BLaER1 (cell line): ENCODE results near the gene SDK1.

Experiments used
- H3K27ac ChIP-seq: shearing (Covaris generic); formaldehyde crosslinking; 2 replicates; pipeline ENCODE4 v1.8.1; 2022
- H3K27me3 ChIP-seq: shearing (Covaris generic); formaldehyde crosslinking; 2 replicates; pipeline ENCODE4 v1.8.1; 2022
- H3K36me3 ChIP-seq: shearing (Covaris generic); formaldehyde crosslinking; 2 replicates; pipeline ENCODE4 v1.8.1; 2022
- H3K4me1 ChIP-seq: shearing (Covaris generic); formaldehyde crosslinking; 2 replicates; pipeline ENCODE4 v1.8.1; 2022
- H3K4me2 ChIP-seq: shearing (Covaris generic); formaldehyde crosslinking; 2 replicates; pipeline ENCODE4 v1.8.1; 2022
- H3K4me3 ChIP-seq: shearing (Covaris generic); formaldehyde crosslinking; 2 replicates; pipeline ENCODE4 v1.8.1; 2022
- H3K9ac ChIP-seq: shearing (Covaris generic); formaldehyde crosslinking; 2 replicates; pipeline ENCODE4 v1.8.1; 2022
- H3K9me3 ChIP-seq: shearing (Covaris generic); formaldehyde crosslinking; 2 replicates; pipeline ENCODE4 v1.8.1; 2022
- H4K20me1 ChIP-seq: shearing (Covaris generic); formaldehyde crosslinking; 2 replicates; pipeline ENCODE4 v1.8.1; 2022
- Cebpa-rat ChIP-seq: shearing (Covaris generic); IDR thresholded peaks from 2 replicates; pipeline ENCODE4 v1.8.1; 2022

SDK1 gene

GRCh38 chr7:4042402-4043045, 741.5 kb downstream of the SDK1 start:
- TF ChIP-seq Cebpa-rat, result no peak
- peaks cover 62% of the 10 kb centered on the region for H3K4me1 ChIP-seq
- no peaks in the 10 kb centered on the region for H3K27me3 ChIP-seq
- peak overlapping the region; percentile 9; the same call in 1 of the 2 replicates for H3K27ac ChIP-seq
- peak overlapping the region; percentile 59 for H3K4me2 ChIP-seq
- no peaks in the 10 kb centered on the region for H4K20me1 ChIP-seq
- no peak overlapping the region for H3K9ac ChIP-seq
- H3K9me3 ChIP-seq, result peaks cover 15% of the 10 kb centered on the region
- no peak overlapping the region for H3K4me3 ChIP-seq
- H3K36me3 ChIP-seq, result no peaks in the 10 kb centered on the region

DNA sequence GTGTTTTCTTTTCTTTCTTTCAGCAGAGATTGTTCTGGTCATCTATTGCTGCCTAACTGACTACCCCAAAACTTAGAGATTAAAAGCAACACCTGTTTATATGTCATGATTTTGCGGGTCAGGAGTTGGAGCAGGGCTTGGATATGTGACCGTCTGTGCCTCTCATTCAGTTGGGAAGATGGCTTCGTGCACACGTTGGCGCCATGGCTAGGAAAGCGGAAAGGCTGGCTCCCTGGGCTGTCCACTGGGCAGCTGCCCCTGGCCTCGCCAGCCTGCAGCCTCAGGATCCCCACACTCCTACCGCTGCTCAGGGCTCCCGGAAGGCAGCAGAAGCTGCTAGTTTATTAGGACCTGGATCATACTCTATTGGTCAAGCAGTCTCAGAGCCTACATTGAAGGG, 742.9 kb downstream of the SDK1 start:
- Histone ChIP-seq H3K4me2 (peak overlapping the region; percentile 59), H3K4me3 (no peak overlapping the region), H3K9me3 (peaks cover 15% of the 10 kb centered on the region), H4K20me1 (no peaks in the 10 kb centered on the region), H3K27ac (0 out of 2 replicates have a peak overlapping the region, but pooled peaks have one; percentile 38), H3K4me1 (peaks cover 50% of the 10 kb centered on the region), H3K9ac (no peak overlapping the region), H3K36me3 (no peaks in the 10 kb centered on the region), H3K27me3 (no peaks in the 10 kb centered on the region)
- no peak for TF ChIP-seq Cebpa-rat

DNA sequence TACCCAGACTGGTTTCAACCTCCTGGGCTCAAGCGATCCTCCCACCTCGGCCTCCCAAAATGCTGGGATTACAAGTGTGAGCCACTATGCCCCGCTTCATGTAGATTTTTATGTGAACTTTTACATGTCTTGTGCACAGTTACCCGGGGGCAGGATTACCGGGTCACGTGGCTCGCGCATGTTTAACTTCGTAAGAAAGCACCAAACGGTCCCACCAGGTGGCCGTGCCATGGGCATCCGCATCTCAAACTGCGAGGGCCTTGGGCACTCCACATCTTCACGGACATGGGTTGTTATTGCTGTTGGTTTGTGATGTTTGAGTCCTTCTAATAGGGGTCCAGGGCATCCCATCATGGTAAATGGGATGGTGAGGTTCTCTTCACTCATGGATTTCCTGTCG, 744.4 kb downstream of the SDK1 start:
- Histone ChIP-seq H3K4me1 (peaks cover 50% of the 10 kb centered on the region), H3K9me3 (peaks cover 10% of the 10 kb centered on the region), H3K36me3 (no peaks in the 10 kb centered on the region), H3K9ac (no peak overlapping the region), H4K20me1 (no peaks in the 10 kb centered on the region), H3K27me3 (no peaks in the 10 kb centered on the region), H3K4me3 (no peak overlapping the region), H3K4me2 (peak overlapping the region; percentile 59), H3K27ac (no peak overlapping the region; the same call in 1 of the 2 replicates)
- no peak for TF ChIP-seq Cebpa-rat

DNA sequence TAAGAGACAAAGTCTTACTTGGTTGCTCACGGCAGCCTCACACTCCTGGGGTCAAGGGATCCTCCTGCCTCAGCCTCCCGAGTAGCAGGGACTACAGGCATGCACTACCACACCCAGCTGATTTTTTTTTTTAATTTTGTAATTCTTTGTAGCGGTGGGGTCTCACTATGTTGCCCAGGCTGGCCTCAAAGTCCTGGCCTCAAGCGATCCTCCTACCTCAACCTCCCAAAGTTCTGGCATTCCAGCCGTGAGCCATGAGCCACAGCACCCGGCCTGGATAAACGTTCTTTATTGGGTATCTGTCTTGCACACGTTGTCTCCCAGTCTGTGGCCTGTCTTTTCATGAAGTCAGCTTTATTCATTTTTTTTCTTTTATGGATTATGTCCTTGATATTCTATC, 744.9 kb downstream of the SDK1 start:
- no peak overlapping the region for H3K4me3 ChIP-seq
- no peaks in the 10 kb centered on the region for H3K36me3 ChIP-seq
- H3K27ac ChIP-seq, result no peak overlapping the region
- peaks cover 5% of the 10 kb centered on the region; the same call in 1 of the 2 replicates for H3K9me3 ChIP-seq
- H3K4me2 ChIP-seq, result no peak overlapping the region
- H3K4me1 ChIP-seq, result peaks cover 46% of the 10 kb centered on the region
- TF ChIP-seq Cebpa-rat, result no peak
- H3K27me3 ChIP-seq, result no peaks in the 10 kb centered on the region
- no peaks in the 10 kb centered on the region for H4K20me1 ChIP-seq
- H3K9ac ChIP-seq, result no peak overlapping the region

DNA sequence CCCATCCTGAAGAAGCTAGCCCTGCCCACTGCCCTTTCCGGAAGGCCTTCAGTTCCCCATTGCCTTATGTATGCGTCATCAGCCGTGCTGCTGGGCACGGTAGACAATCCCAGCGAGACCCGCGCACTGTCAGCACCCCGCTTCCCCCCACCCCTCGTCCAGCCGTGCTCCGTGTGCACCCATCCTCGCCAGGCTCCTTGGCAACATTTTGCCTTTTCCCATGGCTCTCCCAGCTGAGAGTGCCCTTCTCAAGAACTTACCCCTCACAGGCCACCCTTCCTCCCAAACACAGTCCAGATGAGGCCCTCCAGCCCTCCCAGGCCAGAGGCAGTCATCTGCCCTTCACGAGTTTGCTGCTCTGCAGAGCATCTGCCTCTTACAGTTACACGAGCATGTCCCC, 747.3 kb downstream of the SDK1 start:
- no peak for TF ChIP-seq Cebpa-rat
- no peak overlapping the region for H3K4me2 ChIP-seq
- peaks cover 23% of the 10 kb centered on the region for H3K4me1 ChIP-seq
- H3K9ac ChIP-seq, result no peak overlapping the region
- H3K27ac ChIP-seq, result no peak overlapping the region
- H3K4me3 ChIP-seq, result no peak overlapping the region
- no peaks in the 10 kb centered on the region for H4K20me1 ChIP-seq
- H3K9me3 ChIP-seq, result peaks cover 2% of the 10 kb centered on the region; the same call in 1 of the 2 replicates
- H3K36me3 ChIP-seq, result no peaks in the 10 kb centered on the region
- H3K27me3 ChIP-seq, result no peaks in the 10 kb centered on the region

- Histone ChIP-seq H3K27me3 (no peaks in the 10 kb centered on the region), H4K20me1 (no peaks in the 10 kb centered on the region)
Measured at GRCh38 chr7:4049202-4049601, 748.1 kb downstream of the SDK1 start.

DNA sequence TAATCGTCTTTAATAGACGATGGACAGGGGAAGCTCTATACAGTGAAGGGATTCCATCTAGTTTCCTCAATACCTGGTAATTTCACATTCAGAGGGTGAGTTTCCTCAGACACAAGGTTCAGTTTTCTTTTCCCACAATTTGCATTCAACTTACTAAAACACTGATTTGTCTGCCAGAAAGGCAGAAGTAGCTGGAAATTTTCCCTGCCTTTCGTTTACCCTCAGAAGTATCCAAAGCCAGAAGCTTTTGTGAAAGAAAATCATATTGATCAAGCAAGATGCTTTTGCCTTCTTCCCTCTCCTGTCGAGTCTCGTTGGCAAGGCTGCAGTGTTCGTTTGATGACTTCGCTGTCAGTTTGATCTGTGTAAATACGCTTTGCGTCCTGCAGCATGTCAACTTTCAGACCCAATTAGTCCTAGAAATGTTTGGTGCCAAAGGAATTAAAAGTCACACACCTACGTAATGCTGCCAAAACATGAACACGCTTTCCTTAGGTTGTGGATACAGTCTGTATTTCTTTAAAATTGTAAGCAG, 749.1 kb downstream of the SDK1 start:
- Histone ChIP-seq H3K9me3 (peaks cover 4% of the 10 kb centered on the region; the same call in 1 of the 2 replicates), H3K9ac (no peak overlapping the region), H3K27me3 (no peaks in the 10 kb centered on the region), H3K36me3 (no peaks in the 10 kb centered on the region), H3K4me1 (peaks cover 5% of the 10 kb centered on the region), H3K27ac (no peak overlapping the region), H3K4me2 (no peak overlapping the region), H3K4me3 (no peak overlapping the region), H4K20me1 (no peaks in the 10 kb centered on the region)
- no peak for TF ChIP-seq Cebpa-rat

More at GRCh38 chr7:4049202-4049601, 748.1 kb downstream of the SDK1 start:
- Histone ChIP-seq H3K4me1 (peaks cover 15% of the 10 kb centered on the region), H3K36me3 (no peaks in the 10 kb centered on the region), H3K4me3 (no peak overlapping the region), H3K9ac (no peak overlapping the region), H3K27ac (no peak overlapping the region), H3K4me2 (no peak overlapping the region), H3K9me3 (peaks cover 4% of the 10 kb centered on the region; the same call in 1 of the 2 replicates)
- no peak for TF ChIP-seq Cebpa-rat

DNA sequence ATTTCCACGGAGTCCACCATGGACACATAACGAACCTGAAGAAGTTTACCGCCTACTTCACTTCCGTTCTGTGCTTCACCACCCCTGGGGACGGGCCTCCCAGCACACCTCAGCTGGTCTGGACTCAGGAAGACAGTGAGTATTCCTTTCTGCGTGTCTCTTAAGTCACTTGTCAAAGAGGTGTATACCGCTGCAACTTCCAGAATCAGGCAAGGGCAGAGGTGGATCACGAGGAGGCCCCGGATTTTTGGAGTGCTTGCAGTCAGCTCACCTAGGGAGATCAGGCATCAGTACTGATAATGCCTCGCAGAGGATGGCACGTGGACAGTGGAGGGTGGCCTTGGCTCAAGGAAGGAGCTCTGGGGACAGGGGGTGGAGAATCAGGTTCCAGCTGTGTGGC, 750.6 kb downstream of the SDK1 start:
- H4K20me1 ChIP-seq, result no peaks in the 10 kb centered on the region
- H3K9ac ChIP-seq, result no peak overlapping the region
- TF ChIP-seq Cebpa-rat, result no peak
- H3K4me1 ChIP-seq, result no peaks in the 10 kb centered on the region
- peaks cover 4% of the 10 kb centered on the region; the same call in 1 of the 2 replicates for H3K9me3 ChIP-seq
- H3K4me2 ChIP-seq, result no peak overlapping the region
- no peaks in the 10 kb centered on the region for H3K27me3 ChIP-seq
- no peak overlapping the region for H3K27ac ChIP-seq
- no peaks in the 10 kb centered on the region for H3K36me3 ChIP-seq
- H3K4me3 ChIP-seq, result no peak overlapping the region

DNA sequence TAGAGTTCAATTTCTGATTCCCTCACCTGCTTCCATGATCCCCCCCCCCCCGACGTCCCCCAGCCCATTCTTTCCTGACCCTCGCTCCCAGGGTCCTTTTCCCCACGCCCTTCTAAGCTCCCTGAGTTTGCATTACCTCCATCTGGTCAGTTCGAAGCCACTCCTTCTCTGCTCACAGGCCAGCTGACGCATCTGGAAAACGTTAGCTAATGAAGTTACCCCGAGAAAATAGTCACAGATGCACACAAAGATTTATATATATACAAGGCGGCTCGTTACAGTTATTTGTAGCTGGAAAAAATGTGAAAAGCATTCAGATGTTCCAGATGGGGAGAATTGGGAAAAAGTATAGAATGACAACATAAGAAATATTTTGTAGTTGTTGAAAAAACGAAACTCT, 751.1 kb downstream of the SDK1 start:
- Histone ChIP-seq H3K4me2 (no peak overlapping the region), H3K27ac (no peak overlapping the region), H3K9me3 (peaks cover 5% of the 10 kb centered on the region; the same call in 1 of the 2 replicates), H3K36me3 (no peaks in the 10 kb centered on the region), H4K20me1 (no peaks in the 10 kb centered on the region), H3K4me1 (no peaks in the 10 kb centered on the region), H3K9ac (no peak overlapping the region), H3K4me3 (no peak overlapping the region), H3K27me3 (no peaks in the 10 kb centered on the region)
- TF ChIP-seq Cebpa-rat, result no peak

GRCh38 chr7:4054158-4054557, 753.1 kb downstream of the SDK1 start:
- H3K4me1 ChIP-seq, result no peaks in the 10 kb centered on the region
- H3K27me3 ChIP-seq, result no peaks in the 10 kb centered on the region
- H3K9me3 ChIP-seq, result peaks cover 19% of the 10 kb centered on the region; the same call in 1 of the 2 replicates
- no peak overlapping the region for H3K9ac ChIP-seq
- no peak overlapping the region for H3K27ac ChIP-seq
- no peak overlapping the region for H3K4me3 ChIP-seq
- H3K36me3 ChIP-seq, result no peaks in the 10 kb centered on the region
- no peak for TF ChIP-seq Cebpa-rat
- no peak overlapping the region for H3K4me2 ChIP-seq
- H4K20me1 ChIP-seq, result no peaks in the 10 kb centered on the region
